Stimulated activated naive CD8-positive, alpha-beta T cell treated with anti-CD3 and anti-CD28 coated beads, Interleukin-15, Interleukin-2, amounts not matched to agents 100 U/mL and 50 U/mL, for 24 hours (primary cell): ENCODE results near the gene DBNDD2.

Experiments used
- ATAC-seq: fragments of 150-1000 bp; cut with Tn5 transposase; one replicate; pipeline ENCODE4 v1.10.0; 2021
- DNase-seq: peaks from one replicate; pipeline ENCODE4 v3.0.0; 2021

The DBNDD2 gene

DNA sequence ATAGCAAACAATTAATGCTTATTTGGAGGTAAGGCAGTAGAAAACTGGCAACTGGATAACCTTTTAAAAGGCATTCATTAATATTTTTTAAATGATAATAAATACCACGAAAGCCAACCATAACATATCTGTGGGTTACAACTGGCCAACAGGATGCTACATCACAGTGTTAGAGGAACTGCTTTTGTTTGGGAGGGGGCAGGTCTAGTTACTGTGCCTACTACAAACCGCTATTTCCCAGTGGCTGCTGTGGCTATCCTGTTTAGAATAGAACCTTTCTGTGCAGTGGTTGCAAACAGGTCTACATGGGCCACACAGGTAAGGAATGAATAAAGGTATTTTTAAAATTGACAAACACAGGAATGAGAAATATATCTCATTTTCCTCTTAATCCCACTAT is 8.8 kb downstream of the DBNDD2 start:
- DNase-seq = no peak
- ATAC-seq = no peak

DNA sequence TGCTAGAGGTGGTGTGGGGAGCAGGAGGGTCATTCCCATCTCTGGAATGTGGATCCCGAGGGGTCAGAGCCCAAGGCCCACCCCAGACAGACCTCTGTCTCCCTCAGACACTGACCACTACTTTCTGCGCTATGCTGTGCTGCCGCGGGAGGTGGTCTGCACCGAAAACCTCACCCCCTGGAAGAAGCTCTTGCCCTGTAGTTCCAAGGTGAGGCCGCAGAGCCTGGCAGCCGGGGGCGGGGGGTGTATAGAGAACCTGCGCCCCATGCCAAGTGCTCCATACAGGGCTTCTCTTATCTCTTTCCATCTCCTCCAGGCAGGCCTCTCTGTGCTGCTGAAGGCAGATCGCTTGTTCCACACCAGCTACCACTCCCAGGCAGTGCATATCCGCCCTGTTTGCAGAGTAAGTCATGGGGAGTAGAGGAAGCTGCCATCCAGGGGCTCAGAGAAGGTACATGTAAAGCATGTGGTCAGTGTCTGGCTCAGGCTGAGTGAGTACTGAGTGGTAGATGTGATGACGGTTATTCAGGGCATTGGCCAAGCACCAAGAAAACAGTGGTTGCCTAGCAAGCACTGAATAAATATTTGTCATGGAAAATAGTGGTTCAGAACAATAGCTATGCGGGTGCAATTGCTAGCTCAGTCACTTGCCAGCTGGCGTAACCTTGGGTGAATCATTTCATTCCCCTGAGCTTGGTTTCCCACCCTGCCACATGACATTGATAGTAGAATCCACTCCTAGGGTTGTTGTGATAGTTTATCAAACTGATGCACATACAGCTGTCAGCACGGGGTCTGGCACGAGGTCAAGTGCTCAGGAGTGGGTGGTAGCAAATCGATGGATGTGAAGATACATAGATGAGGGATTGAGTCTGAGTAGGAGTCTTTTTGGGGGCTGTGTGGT is 11.4 kb downstream of the DBNDD2 start:
- ATAC-seq (peak; percentile 77), DNase-seq (peak; percentile 22)

DNA sequence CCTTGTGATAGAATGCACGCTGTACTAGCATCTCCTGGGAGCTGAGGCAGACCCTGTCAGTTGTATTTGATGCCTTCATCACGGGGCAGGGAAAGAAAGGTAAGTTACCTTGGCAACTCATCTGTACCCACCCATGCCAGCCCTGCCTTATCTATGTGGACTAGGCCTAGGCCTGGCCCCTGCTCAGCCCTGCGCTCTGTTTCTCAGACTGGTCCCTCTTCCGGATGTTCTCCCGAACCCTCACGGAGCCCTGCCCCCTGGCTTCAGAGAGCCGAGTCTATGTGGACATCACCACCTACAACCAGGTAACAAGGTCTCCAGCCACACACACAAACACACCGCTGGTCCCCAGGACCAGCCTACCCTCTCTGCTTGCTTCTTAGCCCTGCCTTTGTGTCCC is 12.0 kb downstream of the DBNDD2 start:
- no peak for ATAC-seq

DNA sequence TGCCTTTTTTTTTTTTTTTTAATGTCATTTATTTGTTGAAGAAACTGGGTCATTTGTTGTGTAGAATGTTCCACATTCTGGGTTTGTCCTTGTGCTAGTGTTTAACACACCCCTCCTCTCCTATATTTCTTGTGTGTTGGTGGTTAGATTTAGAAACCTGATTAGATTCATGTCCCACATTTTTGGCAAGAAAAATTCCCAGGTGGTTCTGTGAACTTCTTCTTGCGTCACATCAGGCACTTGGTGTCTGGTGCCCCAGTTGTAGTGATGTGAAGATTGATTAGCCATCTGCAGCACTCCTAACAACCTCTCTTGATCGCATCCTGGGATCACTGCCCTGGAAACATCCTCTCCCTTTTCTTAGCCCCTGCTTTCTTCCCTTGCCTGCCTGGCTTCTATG is 15.6 kb downstream of the DBNDD2 start:
- ATAC-seq = no peak

More for the DNA sequence above, 12.0 kb downstream of the DBNDD2 start:
- DNase-seq = no peak

DNA sequence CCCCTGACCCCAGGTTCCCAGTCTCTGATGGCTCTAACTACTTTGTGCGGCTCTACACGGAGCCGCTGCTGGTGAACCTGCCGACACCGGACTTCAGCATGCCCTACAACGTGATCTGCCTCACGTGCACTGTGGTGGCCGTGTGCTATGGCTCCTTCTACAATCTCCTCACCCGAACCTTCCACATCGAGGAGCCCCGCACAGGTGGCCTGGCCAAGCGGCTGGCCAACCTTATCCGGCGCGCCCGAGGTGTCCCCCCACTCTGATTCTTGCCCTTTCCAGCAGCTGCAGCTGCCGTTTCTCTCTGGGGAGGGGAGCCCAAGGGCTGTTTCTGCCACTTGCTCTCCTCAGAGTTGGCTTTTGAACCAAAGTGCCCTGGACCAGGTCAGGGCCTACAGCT is 17.5 kb downstream of the DBNDD2 start:
- ATAC-seq (no peak), DNase-seq (no peak)

More for the DNA sequence above, 15.6 kb downstream of the DBNDD2 start:
- no peak for DNase-seq

DNA sequence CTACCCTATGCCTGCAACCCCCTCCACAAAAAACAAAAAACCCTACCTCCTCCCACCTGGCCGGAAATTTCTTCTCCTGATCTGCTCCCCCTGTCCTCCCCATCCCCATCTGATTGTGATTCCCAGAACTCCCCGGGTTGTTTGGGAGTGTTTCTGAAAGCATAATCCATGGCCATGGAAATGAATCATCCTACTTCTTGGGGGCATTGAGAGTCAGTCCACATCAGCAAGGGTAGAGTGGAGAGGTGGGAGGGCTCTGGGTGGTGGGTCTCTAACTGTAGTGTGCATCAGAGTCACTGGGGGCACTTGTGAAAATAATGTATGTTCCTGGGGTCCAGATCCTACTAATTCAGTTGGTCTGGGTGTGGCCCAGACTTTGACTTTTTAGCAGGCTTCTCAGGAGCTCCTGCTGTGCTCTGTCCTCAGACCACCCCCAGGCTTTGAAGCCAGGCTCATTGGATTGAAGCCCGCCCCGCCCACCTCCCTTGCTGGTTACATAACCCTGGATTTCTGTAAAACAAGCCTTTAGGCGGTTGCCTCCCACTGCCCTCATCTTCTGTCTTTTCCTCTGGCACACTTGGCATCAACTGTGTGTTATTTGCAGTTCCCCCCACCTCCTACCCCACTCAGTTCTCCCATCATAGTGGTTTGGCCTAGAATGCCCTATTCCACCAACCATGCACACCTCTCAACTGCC is 18.4 kb downstream of the DBNDD2 start:
- no peak for DNase-seq
- no peak for ATAC-seq

DNA sequence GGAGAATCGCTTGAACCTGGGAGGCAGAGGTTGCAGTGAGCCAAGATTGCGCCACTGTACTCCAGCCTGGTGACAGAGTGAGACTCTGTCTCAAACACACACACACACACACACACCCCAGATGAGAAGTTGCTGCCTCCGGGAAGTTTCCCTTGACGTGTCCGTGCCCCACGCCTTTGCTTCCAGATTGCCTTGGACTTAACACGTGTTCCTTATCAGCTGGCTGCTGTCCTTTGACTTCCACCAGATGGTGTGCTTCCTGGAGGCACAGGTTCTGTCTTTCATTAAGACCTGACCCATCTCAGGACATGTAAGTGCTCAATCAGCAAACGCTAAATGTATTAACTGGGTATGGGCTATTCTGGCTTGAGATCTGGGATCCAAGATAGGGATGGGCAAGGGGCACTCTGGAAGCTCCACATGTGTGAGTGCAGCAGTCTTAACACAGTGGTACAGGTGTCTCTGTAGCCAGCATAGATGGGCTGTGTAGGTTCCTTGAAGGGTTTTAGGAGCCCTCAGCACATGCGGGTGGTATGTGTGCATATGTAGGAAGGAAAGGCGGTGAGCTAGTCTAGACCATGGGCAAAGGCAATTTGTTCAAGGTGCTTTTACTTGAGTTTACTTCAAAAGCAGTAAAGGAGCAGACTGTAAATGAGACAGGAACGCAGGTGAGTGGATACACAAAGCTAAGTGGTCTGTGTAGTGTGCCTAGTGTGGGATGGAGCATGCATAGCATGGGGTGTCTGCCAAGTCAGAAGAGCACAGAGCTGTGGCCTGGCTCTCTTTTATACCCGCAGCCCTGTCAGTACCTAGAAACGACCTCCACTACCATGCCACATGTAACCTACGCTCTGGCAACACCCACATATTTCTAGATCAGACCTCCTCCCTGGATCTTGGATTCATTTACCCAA is 19.4 kb downstream of the DBNDD2 start:
- DNase-seq = no peak
- ATAC-seq = peak; percentile 10

DNA sequence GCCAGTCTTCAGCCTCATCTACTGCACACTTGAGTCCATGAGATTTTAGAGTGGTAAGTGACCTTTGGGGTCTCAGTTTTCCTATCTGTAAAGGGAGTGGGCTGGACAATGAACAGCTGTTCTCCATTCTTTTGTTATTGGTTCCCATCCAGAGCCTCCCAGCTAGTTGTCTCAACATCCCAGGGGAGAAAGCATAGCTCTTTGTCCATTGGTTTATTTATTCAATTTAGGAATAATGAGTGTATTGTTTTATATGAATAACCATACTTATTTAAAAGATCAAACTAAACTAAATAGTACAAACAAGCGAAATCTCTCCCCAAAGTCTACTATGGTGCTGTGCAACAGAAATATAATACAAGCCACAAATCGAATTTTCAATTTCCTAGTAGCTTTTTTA is 21.5 kb downstream of the DBNDD2 start:
- no peak for ATAC-seq
- no peak for DNase-seq

DNA sequence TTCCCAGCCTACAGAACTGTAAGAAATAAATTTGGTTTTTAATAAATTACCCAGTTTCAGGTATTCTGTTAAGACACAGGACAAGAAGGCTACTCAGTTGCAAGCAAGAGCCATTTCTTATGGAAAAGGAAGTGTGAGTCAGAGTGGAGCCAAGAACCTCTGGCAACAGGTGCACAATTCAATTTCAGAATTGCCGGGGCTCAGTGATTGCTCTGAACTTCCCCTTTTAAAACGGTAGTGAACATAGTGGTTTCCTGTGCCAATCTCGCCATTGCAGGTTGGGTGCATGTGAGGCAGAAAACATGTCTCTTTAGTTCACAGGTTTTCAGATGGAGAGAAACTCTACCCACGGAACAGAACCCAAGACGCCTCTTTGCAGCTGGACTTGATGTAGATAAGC is 24.2 kb downstream of the DBNDD2 start:
- peak; percentile 19 for DNase-seq
- ATAC-seq = peak; percentile 26

DNA sequence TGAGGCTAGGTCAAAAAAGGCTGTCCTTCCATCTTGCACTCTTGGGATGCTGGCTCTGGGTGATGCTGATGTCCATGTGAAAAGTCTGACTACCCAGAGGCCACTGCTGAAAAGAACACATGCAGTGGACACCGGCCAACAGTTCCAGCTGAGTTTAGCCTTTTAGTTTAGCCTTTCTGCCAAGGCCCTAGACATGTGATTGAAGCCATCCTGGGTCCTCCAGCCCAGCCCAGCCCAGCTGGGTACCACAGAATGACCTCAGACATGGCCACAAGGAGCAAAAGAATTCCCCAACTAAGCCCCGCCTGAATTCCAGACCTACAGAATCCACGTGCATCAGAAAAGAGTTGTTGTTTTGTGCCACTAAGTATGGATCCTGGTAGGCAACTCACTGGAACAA is 25.2 kb downstream of the DBNDD2 start:
- DNase-seq (no peak), ATAC-seq (no peak)

DNA sequence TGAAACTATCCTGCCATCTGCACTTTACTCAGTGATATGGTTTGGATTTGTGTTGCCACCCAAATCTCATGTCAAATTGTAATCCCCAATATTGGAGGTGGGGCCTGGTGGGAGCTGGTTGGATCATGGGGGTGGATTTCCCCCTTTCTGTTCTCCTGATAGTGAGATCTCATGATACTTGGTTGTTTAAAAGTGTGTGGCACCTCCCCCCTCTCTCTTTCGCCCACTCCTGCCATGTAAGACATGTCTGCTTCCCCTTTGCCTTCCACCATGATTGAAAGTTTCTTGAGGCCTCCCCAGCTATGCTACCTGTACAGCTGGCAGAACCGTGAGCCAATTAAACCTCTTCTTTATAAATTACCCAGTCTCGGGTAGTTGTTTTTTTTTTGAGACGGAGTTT is 25.9 kb downstream of the DBNDD2 start:
- DNase-seq (no peak), ATAC-seq (no peak)

DNA sequence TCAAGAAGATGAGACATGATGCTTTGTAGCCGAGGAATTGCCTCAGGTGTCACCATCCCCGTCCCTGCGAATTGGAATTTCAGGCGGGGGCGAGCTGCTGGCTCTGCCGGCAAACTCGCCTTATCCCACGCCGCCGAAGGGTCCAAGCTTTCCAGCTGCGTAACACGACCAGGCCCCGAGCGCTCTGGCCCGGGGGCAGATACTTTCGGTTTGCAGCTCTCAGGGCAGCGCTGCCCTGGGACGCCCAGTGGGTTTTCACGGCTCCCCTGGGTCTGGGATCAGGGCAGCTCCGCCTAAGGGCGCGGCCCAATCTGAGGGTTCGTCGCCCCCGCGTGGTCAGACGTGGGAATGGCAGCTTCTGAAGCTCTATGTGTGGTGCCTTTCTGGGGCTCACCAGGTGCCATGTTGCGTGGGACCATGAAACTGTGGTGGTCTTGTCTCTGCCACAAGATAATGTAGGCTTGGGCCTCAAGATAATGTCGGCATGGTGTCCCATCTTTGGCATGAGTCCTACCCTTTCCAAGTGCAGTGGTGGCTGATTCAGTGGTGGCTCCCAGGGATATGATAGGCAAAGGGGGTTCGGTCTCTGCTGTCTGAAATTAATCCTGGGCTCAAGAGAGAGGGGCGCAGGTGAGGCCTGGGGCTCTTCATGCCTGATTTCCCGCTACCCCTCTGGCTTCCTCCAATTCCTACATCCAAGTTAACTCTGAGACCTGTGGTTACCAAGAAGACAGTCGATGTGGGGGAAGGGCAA is 28.8 kb downstream of the DBNDD2 start:
- DNase-seq (peak; percentile 92), ATAC-seq (peak; percentile 99)

DNA sequence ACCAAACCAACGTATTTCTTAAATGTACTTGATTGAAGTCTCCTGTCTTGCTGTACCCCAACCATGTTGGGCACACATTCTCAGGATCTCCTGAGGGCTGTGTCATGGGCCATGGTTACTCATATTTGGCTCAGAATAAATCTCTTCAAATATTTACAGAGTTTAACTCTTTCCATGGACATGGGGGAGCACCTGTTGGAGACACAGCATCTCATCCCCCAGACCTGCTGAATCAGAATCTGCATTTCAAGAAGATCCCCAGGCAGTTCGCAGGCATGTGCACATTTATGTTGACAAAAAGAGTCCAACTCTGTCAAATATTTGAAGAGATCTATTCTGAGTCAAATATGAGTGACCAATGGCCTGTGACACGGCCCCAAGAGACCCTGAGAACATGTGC is 32.3 kb downstream of the DBNDD2 start:
- DNase-seq (no peak), ATAC-seq (no peak)

DNA sequence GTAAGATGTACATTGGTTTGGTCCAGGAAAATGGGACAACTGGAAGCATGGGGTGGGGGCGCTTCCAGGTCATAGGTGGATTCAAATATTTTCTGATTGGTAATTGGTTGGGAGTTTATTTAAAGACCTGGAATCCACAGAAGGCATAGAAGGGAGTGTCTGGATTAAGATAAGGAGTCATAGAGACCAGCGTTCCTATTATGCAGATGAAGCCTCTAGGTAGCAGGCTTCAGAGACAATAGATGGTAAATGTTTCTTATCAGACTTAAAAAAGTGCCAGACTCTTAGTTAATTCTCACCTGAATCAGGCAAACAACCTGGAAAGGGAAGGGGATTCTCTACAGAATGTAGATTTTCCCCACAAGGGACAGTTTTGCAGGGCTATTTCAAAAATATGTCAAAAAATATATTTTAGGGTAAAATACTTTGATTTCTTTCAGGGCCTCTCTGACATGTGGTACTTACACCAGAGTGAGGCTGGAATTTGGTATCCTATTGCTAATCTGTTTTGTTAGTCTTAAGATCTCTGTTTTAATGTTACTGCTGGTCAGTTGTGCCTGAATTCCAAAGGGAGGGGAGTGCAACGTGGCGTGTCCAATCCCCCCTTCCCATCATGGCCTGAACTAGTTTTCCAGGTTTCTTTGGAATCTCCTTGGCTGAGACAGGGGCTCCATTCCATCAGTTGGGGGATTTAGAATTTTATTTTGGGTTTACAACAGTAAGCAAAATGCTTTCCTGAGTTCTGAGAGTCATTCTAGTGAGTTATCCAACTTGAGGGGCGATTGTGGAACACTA is 33.0 kb downstream of the DBNDD2 start:
- ATAC-seq = no peak

DNA sequence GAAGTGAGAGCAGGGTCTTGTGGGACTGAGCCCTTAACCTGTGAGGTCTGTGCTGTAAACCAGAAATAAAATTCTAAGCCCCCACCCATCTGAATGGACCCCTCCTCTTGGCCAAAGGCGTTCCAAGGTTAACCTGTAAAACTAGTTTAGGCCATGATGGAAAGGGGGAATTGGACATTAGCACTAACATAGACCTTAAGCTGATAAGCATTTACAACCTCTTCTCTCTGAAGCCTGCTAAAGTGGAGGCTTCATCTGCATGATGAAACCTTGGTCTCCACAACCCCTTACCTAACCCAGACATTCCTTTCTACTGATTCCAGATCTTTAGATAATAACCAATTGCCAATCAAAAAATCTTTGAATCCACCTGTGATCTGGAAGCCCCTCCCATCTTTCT is 33.7 kb downstream of the DBNDD2 start:
- DNase-seq (no peak), ATAC-seq (no peak)

More for the DNA sequence above, 33.0 kb downstream of the DBNDD2 start:
- no peak for DNase-seq

DNA sequence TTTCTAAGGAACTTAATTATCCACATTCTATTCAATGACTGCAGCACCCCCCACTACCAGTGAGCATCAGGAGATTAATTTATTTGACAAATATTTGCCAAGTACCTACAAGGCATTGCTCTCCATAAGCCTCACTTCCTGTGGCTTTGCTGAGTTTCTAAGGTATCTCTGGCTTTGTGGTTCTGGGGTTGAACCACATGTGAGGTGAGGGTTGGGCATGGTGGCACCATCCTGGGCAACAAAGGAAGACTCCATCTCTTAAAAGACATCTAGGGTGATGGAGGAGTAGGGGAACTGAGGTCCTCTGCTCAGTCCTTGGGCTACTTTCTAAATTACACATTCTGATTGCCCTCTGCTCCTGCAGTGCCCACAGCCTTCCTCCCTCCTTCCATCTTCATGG is 36.0 kb downstream of the DBNDD2 start:
- DNase-seq (peak; percentile 26), ATAC-seq (peak; percentile 45)

DNA sequence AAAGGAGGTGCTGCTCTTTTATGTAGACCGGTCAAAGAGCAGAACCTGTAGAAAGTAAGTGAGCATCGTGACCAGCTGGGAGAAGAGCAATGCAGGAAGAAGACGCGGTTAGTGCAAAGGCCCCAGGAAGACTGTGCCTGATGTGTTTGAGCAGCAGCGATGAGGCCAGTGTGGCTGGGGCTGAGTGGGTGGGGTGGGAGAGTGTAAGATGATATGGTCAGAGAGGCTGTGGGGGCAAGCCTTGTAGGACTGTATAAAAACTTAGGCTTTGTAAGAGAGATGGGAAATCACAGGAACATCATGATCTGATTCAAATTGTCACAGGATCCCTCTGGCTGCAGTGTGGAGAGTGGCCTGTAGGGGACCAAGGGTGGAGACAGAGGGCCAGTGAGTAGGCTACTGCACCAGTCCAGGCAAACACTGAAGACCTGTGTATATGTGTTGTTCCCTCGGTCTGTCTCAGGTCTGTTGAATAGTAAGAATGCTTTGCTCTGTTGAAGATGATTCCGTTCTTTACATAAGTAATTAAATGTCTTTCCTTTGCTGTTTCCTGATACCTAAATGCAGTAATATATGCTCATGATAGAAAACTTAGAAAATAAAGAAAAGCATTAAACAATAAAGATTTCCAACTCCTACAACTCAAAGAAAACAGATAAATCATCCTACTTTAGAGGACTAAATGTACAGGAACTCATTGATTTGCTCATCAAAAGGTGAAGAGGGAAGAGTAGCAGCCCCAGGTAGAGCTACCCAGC is 37.9 kb downstream of the DBNDD2 start:
- peak; percentile 63 for DNase-seq
- peak; percentile 56 for ATAC-seq

DNA sequence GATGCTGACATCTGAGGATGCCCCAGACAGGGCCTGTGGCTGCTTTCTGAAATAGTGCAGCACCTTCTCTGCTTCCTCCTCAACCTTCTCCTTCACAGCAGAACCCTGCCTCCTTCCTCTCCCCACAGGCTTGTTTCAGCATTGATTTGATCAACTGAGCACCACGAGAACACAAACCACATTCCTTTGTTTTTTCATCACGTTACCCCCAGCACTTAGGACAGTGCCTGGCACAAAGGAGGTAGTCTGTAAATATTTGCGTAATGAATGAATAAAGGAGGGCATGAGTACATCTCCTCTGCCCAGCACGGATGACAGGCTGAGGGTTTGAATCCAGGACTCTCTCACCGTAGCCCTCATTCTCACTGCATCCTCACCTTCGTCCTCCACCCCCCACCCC is 40.2 kb downstream of the DBNDD2 start:
- ATAC-seq = no peak
- DNase-seq = no peak

DNA sequence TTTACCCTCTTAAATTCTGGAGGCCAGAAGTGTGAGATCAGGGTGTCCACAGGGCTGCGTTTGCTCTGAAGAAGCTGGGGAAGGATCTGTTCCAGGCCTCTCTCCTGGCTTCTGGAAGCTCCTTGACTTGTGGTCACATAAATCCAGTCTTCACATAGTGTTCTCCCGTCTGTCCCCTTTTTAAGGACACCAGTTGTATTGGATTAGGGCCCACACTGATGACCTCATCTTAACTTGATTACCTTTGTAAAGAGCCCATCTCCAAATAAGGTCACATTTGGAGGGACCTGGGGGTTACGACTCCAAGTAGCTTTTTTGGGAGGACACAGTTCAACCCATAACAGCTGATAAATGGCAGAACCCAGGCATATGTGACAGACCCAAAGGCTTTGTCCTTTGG is 41.4 kb downstream of the DBNDD2 start:
- DNase-seq = no peak
- no peak for ATAC-seq
